Choroid plexus epithelial cell (primary cell): Measurements from ENCODE around the gene PFN4.

Experiments
- DNase-seq: peaks from one replicate; pipeline ENCODE4 v3.0.0-alpha.2; 2010; ENCODE audit warnings: low read depth
- H3K4me3 ChIP-seq: 2 replicates; pipeline ENCODE4 v1.5.1; 2011; ENCODE audit warnings: low read depth, mild to moderate bottlenecking, control low read depth, low read length, moderate library complexity
- CTCF ChIP-seq: conservative IDR thresholded peaks from 2 replicates; pipeline ENCODE4 v1.5.1; 2011; ENCODE audit warnings: low read depth, mild to moderate bottlenecking, control low read depth, inconsistent platforms, low read length, moderate library complexity

Gene PFN4

GRCh38 chr2:24125956-24126355 lies 2.8 kb upstream of the PFN4 start:
- TF ChIP-seq CTCF = no peak
- no peak for DNase-seq
- H3K4me3 ChIP-seq = no peak overlapping the region

GRCh38 chr2:24123922-24124580 lies 917 bp upstream of the PFN4 start:
- H3K4me3 ChIP-seq = peak overlapping the region; percentile 86
- no peak for DNase-seq
- no peak for TF ChIP-seq CTCF

- TF ChIP-seq CTCF = no peak
- H3K4me3 ChIP-seq = peak overlapping the region; percentile 86
- peak; percentile 14 for DNase-seq
Measured at GRCh38 chr2:24122366-24123194, 554 bp downstream of the PFN4 start.

- DNase-seq = no peak
- TF ChIP-seq CTCF = no peak
- no peak overlapping the region for H3K4me3 ChIP-seq
Measured at GRCh38 chr2:24121469-24121868, 1.7 kb downstream of the PFN4 start.

GRCh38 chr2:24121066-24121465 lies 2.1 kb downstream of the PFN4 start:
- no peak for DNase-seq
- no peak for TF ChIP-seq CTCF
- H3K4me3 ChIP-seq = no peak overlapping the region

GRCh38 chr2:24117902-24118301 lies 5.2 kb downstream of the PFN4 start:
- DNase-seq = no peak
- H3K4me3 ChIP-seq = no peak overlapping the region
- no peak for TF ChIP-seq CTCF
